HEK293 (cell line): ENCODE measurements around the gene KRTAP12-4.

Experiments
- CTCF ChIP-seq: fragments of 450-650 bp; formaldehyde crosslinking; IDR thresholded peaks from 2 replicates; pipeline ENCODE4 v1.5.1; 2016; ENCODE audit warnings: missing biosample characterization, missing genetic modification characterization
- KLF7 ChIP-seq: fragments of 450-650 bp; formaldehyde crosslinking; IDR thresholded peaks from 2 replicates; pipeline ENCODE4 v1.5.1; 2016; ENCODE audit warnings: missing biosample characterization, missing genetic modification characterization, borderline replicate concordance
- MYNN ChIP-seq: fragments of 450-650 bp; formaldehyde crosslinking; IDR thresholded peaks from 2 replicates; pipeline ENCODE4 v1.5.1; 2016; ENCODE audit warnings: missing biosample characterization, missing genetic modification characterization, borderline replicate concordance
- PBX3 ChIP-seq: sonication (generic); formaldehyde crosslinking; IDR thresholded peaks from 2 replicates; pipeline ENCODE4 v1.8.1; 2022; ENCODE audit warnings: mild to moderate bottlenecking, moderate library complexity, missing genetic modification reagents
- ZFP37 ChIP-seq: fragments of 450-650 bp; formaldehyde crosslinking; IDR thresholded peaks from 2 replicates; pipeline ENCODE4 v1.5.1; 2016; ENCODE audit warnings: missing biosample characterization, missing genetic modification characterization
- ZNF174 ChIP-seq: fragments of 450-650 bp; formaldehyde crosslinking; IDR thresholded peaks from 2 replicates; pipeline ENCODE4 v1.5.0; 2017; ENCODE audit warnings: missing biosample characterization, mild to moderate bottlenecking, missing genetic modification characterization
- ZNF274 ChIP-seq, 2 experiments: fragments of 200-500 bp in 1 of 2; fragments of 450-650 bp in 1 of 2; sonication (Bioruptor generic) in 1 of 2; formaldehyde crosslinking in 1 of 2; IDR thresholded peaks; 2 replicates each; pipeline versions ENCODE4 v1.5.1 to v1.6.1; 2014 to 2016; ENCODE audit warnings: borderline replicate concordance in 1 of 2, inconsistent platforms in 1 of 2, low read length in 1 of 2, missing biosample characterization in 1 of 2, missing genetic modification characterization in 1 of 2
- ZNF423 ChIP-seq: fragments of 450-650 bp; formaldehyde crosslinking; IDR thresholded peaks from 2 replicates; pipeline ENCODE4 v1.5.1; 2016; ENCODE audit warnings: missing biosample characterization, missing genetic modification characterization
- ZNF629 ChIP-seq: fragments of 450-650 bp; formaldehyde crosslinking; IDR thresholded peaks from 2 replicates; pipeline ENCODE4 v1.5.1; 2017; ENCODE audit warnings: missing biosample characterization, missing genetic modification characterization

- TF ChIP-seq ZFP37 (no peak), ZNF423 (tag by site-specific recombination) (no peak), ZNF174 (tag by site-specific recombination) (no peak), PBX3 (CRISPR knock-in tag) (no peak), MYNN (tag by site-specific recombination) (no peak), ZNF274 (IDR thresholded peaks at IDR 0.05; ENCODE audit: low read length) (no peak), ZNF274 (tag by site-specific recombination; IDR thresholded peaks at IDR 0.05; ENCODE audit: borderline replicate concordance) (no peak), CTCF (tag by site-specific recombination) (no peak), ZNF629 (no peak), KLF7 (no peak)
Observed at GRCh38 chr21:44654576-44655175, at the start of gene KRTAP12-4.
